ENCODE results near the gene OR56B1. TPM values are rescaled to one million over a fixed set of nuclear protein-coding genes. Genes with fewer than 3 reads are reported as not detected.

Gene OR56B1
- total RNA-seq, 1 donor from 2014 or later: not detected

DNA sequence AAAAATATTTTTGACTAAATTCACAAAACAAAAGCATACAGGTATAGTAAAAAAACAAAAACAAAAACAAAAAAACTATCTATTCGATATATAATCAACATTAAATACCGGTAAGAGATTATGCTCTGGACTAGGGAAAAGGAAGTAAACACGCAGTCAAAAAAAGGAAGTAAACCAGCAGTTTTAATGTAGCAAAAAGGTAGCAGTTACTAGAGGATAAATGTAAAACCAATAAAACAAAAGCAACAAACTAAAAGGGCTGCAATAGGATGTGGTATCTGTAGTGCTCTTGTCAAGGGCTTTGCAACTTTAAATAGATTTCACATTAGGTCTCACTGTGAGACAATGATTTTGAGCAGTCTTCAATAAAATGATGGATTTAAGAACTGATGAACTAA is 44.3 kb upstream of the OR56B1 start:
- no peak overlapping the region for H3K4me3 ChIP-seq (ENCODE audit: low read depth, low read length)
- H3K27me3 ChIP-seq (ENCODE audit: control insufficient read depth, insufficient read depth, low read length): no peaks in the 10 kb centered on the region
- DNase-seq (ENCODE audit: low read depth): no peak
- no peak for FAIRE-seq
- TF ChIP-seq, protein P1, sequence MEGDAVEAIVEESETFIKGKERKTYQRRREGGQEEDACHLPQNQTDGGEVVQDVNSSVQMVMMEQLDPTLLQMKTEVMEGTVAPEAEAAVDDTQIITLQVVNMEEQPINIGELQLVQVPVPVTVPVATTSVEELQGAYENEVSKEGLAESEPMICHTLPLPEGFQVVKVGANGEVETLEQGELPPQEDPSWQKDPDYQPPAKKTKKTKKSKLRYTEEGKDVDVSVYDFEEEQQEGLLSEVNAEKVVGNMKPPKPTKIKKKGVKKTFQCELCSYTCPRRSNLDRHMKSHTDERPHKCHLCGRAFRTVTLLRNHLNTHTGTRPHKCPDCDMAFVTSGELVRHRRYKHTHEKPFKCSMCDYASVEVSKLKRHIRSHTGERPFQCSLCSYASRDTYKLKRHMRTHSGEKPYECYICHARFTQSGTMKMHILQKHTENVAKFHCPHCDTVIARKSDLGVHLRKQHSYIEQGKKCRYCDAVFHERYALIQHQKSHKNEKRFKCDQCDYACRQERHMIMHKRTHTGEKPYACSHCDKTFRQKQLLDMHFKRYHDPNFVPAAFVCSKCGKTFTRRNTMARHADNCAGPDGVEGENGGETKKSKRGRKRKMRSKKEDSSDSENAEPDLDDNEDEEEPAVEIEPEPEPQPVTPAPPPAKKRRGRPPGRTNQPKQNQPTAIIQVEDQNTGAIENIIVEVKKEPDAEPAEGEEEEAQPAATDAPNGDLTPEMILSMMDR (IDR thresholded peaks at IDR 0.05; ENCODE audit: insufficient read depth, low read length, severe bottlenecking): no peak
- peaks cover 1% of the 10 kb centered on the region for H3K36me3 ChIP-seq (ENCODE audit: control insufficient read depth, insufficient read depth, low read length)

DNA sequence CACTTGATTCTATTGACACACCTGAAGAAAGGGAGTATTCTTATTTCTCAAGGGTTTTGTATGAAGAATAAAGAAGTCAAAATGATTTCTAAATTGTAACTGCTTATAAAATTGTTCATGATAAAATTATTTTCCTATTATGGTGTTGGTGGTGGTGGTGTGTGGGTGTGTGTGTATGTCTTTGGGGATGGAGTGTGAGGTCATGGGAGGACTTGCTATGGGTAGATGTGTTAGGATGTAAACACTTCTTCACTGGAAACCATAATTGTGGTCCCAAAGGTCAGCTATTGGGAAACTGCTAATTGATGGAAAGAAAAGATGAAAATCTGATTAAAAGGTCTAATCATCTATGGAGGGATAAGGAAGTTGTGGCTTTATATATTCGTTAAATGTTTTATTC is 41.6 kb upstream of the OR56B1 start:
- TF ChIP-seq, protein P1 (IDR thresholded peaks at IDR 0.05; ENCODE audit: insufficient read depth, low read length, severe bottlenecking): no peak
- FAIRE-seq (no peak), DNase-seq (ENCODE audit: low read depth) (no peak)
- no peaks in the 10 kb centered on the region for H3K27me3 ChIP-seq (ENCODE audit: control insufficient read depth, insufficient read depth, low read length)
- no peak overlapping the region for H3K4me3 ChIP-seq (ENCODE audit: low read depth, low read length)
- H3K36me3 ChIP-seq (ENCODE audit: control insufficient read depth, insufficient read depth, low read length): peaks cover 1% of the 10 kb centered on the region

DNA sequence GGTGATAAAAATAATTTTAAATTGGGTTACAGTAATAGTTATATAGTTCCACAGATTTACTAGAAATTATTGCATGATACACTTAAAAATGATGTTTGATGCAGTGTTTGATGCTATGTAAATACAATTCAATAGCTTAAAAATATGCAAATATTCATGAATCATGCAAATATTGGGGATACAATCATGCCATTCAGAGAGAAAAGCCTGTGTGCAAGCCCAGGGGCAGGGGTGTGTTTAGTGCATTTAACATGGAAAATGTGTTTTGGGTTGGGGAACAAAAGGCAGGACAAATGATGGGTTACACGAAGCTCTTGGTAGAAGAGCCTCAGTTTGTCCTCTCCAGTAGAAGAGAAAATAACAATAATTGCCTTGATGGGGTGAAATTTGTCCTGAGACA is 40.7 kb upstream of the OR56B1 start:
- TF ChIP-seq, protein P1 (IDR thresholded peaks at IDR 0.05; ENCODE audit: insufficient read depth, low read length, severe bottlenecking): no peak

DNA sequence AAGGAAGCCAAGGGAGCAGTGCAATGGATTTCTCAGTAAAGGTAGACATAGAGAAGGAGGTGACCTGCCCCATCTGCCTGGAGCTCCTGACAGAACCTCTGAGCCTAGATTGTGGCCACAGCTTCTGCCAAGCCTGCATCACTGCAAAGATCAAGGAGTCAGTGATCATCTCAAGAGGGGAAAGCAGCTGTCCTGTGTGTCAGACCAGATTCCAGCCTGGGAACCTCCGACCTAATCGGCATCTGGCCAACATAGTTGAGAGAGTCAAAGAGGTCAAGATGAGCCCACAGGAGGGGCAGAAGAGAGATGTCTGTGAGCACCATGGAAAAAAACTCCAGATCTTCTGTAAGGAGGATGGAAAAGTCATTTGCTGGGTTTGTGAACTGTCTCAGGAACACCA is 40.0 kb upstream of the OR56B1 start:
- DNase-seq (ENCODE audit: low read depth) (no peak), FAIRE-seq (no peak)
- no peaks in the 10 kb centered on the region for H3K27me3 ChIP-seq (ENCODE audit: control insufficient read depth, insufficient read depth, low read length)
- H3K36me3 ChIP-seq (ENCODE audit: control insufficient read depth, insufficient read depth, low read length): peaks cover 1% of the 10 kb centered on the region
- no peak overlapping the region for H3K4me3 ChIP-seq (ENCODE audit: low read depth, low read length)
- TF ChIP-seq, protein P1 (IDR thresholded peaks at IDR 0.05; ENCODE audit: insufficient read depth, low read length, severe bottlenecking): no peak

More for the DNA sequence above, 40.7 kb upstream of the OR56B1 start:
- no peak for FAIRE-seq
- Histone ChIP-seq H3K27me3 (ENCODE audit: control insufficient read depth, insufficient read depth, low read length) (no peaks in the 10 kb centered on the region), H3K36me3 (ENCODE audit: control insufficient read depth, insufficient read depth, low read length) (peaks cover 1% of the 10 kb centered on the region), H3K4me3 (ENCODE audit: low read depth, low read length) (no peak overlapping the region)
- DNase-seq (ENCODE audit: low read depth): no peak

DNA sequence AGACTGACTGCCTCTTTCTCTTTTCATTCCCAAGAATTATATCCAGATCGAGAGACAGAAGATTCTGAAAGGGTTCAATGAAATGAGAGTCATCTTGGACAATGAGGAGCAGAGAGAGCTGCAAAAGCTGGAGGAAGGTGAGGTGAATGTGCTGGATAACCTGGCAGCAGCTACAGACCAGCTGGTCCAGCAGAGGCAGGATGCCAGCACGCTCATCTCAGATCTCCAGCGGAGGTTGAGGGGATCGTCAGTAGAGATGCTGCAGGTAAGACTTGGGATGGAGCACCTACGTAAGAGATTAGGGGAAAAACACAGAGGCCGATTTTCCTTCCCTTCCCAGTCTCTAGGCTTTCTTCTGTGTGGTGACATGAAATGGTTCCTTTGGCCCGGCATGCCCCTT is 38.0 kb upstream of the OR56B1 start:
- Histone ChIP-seq H3K27me3 (ENCODE audit: control insufficient read depth, insufficient read depth, low read length) (no peaks in the 10 kb centered on the region), H3K4me3 (ENCODE audit: low read depth, low read length) (no peak overlapping the region), H3K36me3 (ENCODE audit: control insufficient read depth, insufficient read depth, low read length) (peaks cover 1% of the 10 kb centered on the region)
- DNase-seq (ENCODE audit: low read depth) (no peak), FAIRE-seq (no peak)
- TF ChIP-seq, protein P1 (IDR thresholded peaks at IDR 0.05; ENCODE audit: insufficient read depth, low read length, severe bottlenecking): no peak

DNA sequence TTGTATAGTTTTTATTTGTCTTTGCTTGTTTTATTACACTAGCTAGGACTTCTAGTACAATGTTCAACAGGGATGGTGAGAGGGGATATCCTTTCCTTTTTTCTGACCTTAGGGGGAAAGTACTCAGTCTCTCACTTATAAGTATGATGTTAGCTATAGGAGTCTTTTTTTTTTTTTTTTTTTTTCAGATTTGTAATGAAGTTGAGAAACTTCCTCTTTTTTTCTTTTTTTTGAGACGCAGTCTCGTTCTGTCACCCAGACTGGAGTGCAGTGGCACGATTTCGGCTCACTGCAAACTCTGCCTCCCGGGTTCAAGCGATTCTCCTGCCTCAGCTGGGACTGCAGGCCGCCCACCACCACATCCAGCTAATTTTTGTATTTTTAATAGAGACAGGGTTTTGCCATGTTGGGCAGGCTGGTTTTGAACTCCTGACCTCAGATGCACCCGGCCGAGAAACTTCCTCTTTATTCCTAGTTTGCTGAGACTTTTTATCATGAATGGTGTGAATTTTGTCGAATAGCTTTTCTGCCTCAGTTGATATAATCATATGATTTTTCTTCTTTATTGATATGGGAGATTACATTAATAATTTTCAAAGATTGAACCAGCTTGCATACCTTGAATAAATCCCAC is 35.7 kb upstream of the OR56B1 start:
- no peaks in the 10 kb centered on the region for H3K27me3 ChIP-seq (ENCODE audit: control insufficient read depth, insufficient read depth, low read length)
- FAIRE-seq (no peak), DNase-seq (ENCODE audit: low read depth) (no peak)
- TF ChIP-seq, protein P1 (IDR thresholded peaks at IDR 0.05; ENCODE audit: insufficient read depth, low read length, severe bottlenecking): no peak
- peaks cover 1% of the 10 kb centered on the region for H3K36me3 ChIP-seq (ENCODE audit: control insufficient read depth, insufficient read depth, low read length)
- no peak overlapping the region for H3K4me3 ChIP-seq (ENCODE audit: low read depth, low read length)

Measured in bronchial epithelial cell (primary cell).